ENCODE measurements around the gene SPARCL1.

Gene SPARCL1

DNA sequence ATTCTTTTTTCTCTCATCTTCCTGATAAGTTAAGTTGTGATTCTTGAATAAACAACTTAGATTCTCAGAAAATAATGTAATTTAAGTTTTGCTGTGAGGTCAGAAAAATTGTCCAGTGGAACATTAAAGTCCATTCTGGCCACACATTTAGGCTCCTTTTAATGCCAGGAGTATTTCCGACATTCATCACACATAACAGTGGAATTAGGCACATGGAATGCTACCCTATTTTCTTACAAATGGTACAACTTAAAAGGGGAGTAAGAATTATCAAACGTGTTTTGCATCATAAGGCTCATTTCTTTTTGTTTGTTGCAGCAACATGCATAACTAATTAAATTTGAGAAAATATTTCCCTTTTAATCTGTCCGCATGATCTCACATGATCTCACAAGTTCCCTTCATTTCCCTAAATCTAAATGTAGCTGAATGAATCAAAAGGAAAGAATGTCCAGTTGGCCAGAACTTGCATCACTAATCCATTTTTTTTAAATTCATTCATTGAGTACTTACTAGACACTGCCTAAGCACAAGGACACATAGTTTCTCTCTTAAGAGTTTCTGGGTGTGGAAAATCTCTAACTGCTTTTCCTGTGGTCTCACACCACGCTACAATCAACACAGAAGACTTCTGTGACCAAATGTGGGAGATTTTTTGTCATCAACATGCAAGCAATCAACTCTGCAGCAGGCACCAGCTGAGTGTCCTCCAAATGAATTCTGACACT lies 22.0 kb downstream of the SPARCL1 start:
- no peak overlapping the region for H3K4me3 ChIP-seq (ENCODE audit: low read length)

DNA sequence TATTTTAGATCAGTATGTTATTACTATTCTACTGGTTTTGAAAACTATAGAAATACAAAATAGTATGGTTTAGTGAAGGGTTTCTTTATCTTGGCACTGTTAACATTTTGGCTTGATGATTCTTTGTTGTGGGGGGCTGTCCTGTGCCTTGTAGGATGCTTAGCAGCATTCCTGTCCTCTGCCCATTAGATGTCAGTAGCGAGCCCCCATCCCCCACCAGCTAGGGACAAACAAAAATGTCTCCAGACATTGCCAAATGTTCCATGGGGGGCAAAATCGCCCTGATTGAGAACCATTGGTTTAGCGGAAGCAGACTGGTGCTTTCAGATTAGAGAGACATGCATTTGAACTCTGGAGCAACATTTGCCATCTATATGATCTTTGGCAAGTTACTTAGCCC lies 23.3 kb downstream of the SPARCL1 start:
- TF ChIP-seq, protein P1, sequence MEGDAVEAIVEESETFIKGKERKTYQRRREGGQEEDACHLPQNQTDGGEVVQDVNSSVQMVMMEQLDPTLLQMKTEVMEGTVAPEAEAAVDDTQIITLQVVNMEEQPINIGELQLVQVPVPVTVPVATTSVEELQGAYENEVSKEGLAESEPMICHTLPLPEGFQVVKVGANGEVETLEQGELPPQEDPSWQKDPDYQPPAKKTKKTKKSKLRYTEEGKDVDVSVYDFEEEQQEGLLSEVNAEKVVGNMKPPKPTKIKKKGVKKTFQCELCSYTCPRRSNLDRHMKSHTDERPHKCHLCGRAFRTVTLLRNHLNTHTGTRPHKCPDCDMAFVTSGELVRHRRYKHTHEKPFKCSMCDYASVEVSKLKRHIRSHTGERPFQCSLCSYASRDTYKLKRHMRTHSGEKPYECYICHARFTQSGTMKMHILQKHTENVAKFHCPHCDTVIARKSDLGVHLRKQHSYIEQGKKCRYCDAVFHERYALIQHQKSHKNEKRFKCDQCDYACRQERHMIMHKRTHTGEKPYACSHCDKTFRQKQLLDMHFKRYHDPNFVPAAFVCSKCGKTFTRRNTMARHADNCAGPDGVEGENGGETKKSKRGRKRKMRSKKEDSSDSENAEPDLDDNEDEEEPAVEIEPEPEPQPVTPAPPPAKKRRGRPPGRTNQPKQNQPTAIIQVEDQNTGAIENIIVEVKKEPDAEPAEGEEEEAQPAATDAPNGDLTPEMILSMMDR (conservative IDR thresholded peaks at IDR 0.05; ENCODE audit: low read depth, low read length), result peak; percentile 19
- H3K4me3 ChIP-seq (ENCODE audit: low read length), result no peak overlapping the region
- no peak for DNase-seq (ENCODE audit: low read depth)

More for the DNA sequence above, 22.0 kb downstream of the SPARCL1 start:
- TF ChIP-seq, protein P1 (conservative IDR thresholded peaks at IDR 0.05; ENCODE audit: low read depth, low read length), result no peak
- peak; percentile 94 for DNase-seq (ENCODE audit: low read depth)

DNA sequence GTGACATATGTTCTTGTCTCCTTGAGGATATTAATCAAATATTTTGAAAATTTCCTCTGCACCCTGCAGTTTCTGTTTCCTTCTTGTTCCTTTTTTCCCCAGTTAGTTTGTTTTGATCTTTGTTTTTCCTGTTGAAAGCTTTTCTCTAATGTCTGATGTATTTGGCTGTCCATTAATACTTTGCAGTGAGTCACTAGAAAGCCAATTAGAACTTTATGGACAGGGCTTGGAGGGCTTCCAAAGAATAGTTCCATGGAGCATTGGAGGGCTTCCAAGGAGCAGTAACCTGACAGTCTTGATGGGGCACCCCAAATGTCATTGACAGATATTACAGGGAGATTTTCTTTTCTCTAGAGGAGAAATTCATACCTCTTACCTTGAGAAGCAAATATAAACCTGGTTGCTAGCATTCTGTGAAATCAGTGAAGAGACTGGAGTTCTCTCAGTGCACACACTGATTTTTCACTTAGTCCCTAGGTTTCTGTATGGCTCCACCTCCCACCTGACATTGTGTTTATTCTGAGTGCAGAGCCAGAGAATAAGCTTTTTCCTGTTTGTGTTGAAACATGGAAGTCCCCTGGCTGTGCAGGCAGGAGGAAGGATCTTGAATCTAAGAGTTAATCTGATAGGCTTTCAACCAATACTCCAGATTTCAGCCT lies 26.5 kb downstream of the SPARCL1 start:
- DNase-seq (ENCODE audit: low read depth), result peak; percentile 84
- TF ChIP-seq, protein P1 (conservative IDR thresholded peaks at IDR 0.05; ENCODE audit: low read depth, low read length), result no peak
- no peak overlapping the region for H3K4me3 ChIP-seq (ENCODE audit: low read length)

DNA sequence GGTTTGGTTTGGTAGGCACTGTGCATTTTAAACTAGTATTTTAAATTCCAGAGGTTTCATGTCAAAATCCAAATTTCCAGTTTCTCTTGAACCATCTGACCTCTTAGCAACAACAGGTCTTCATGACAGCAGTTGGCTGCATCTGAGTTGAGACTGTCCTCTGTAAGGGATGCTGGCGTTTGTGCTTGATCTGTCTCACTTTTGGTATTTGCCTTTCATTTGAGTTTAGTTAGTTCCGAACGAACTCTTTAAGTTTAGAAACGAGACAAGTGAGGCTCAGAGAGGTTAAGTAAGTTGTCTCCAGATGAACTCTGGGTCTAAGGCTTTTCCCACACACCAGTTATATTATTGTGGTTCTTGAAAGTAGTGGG lies 29.1 kb downstream of the SPARCL1 start:
- H3K4me3 ChIP-seq (ENCODE audit: low read length), result no peak overlapping the region
- TF ChIP-seq, protein P1 (conservative IDR thresholded peaks at IDR 0.05; ENCODE audit: low read depth, low read length), result no peak
- DNase-seq (ENCODE audit: low read depth), result no peak

DNA sequence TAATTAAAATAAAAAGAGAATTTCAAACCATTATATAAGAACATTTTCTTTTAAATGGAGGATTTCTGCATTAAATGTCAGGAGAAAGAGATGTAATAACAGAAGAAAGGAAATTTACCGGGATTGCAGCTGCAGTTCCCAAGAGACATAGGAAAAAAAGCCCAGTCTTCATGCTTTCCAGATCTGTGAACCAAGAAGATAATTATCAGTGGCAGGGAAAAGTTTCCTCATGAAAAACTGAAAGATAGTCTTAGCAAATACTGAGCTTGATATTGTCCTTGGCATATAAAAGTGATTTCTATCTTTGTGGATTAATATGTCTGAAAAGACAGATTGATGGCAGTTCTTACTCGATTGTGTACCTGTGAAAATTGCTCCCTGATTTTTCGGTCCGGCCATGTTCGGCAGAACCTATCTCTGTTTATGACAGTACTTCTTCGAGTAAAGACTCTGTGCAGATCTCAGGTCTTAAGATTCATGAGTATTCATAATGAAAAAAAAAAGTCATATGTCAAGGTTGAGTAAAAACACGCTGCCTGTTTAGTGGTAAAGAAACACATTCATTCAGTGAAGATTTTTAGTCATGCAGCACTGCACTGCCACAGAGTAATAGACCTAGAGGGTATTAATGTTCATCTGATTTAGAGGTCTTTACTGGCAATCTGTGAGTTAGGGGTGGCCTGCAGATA lies 29.6 kb downstream of the SPARCL1 start:
- TF ChIP-seq, protein P1 (conservative IDR thresholded peaks at IDR 0.05; ENCODE audit: low read depth, low read length), result no peak
- DNase-seq (ENCODE audit: low read depth), result no peak
- no peak overlapping the region for H3K4me3 ChIP-seq (ENCODE audit: low read length)

DNA sequence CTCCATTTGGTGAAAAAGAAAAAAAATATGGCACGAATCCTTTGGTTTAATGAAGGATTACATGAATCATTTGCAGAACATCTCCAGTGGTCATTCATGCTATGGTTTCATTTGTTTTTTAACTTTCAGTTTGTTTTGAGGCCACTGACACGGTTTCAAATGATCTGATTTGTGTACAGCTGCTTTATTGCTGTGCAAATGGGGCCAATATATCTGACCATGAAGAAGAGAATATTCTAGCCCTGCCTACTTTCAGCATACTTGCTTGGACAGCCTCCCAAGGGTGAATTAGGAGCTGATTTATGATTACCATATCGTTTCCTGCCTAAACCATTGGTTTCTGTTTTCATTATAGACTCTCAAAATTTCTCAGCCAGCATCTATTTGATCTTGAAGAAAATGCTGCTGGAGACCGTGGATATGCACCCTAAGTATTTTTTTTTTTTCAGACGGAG lies 30.7 kb downstream of the SPARCL1 start:
- H3K4me3 ChIP-seq (ENCODE audit: low read length), result no peak overlapping the region
- TF ChIP-seq, protein P1 (conservative IDR thresholded peaks at IDR 0.05; ENCODE audit: low read depth, low read length), result no peak
- no peak for DNase-seq (ENCODE audit: low read depth)

All from retinal pigment epithelial cell (primary cell).